ENCODE results near the gene INSC.
"Not testable (repeated sequence)": the region's sequence is repeated elsewhere in the genome, so short reads cannot be mapped to it uniquely, and the experiment has no call there.

The INSC gene, protein sequence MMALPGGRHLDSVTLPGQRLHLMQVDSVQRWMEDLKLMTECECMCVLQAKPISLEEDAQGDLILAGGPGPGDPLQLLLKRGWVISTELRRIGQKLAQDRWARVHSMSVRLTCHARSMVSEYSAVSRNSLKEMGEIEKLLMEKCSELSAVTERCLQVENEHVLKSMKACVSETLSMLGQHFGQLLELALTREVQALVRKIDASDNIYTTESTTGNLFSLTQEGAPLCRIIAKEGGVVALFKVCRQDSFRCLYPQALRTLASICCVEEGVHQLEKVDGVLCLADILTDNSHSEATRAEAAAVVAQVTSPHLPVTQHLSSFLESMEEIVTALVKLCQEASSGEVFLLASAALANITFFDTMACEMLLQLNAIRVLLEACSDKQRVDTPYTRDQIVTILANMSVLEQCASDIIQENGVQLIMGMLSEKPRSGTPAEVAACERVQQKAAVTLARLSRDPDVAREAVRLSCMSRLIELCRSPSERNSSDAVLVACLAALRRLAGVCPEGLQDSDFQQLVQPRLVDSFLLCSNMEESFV

DNA sequence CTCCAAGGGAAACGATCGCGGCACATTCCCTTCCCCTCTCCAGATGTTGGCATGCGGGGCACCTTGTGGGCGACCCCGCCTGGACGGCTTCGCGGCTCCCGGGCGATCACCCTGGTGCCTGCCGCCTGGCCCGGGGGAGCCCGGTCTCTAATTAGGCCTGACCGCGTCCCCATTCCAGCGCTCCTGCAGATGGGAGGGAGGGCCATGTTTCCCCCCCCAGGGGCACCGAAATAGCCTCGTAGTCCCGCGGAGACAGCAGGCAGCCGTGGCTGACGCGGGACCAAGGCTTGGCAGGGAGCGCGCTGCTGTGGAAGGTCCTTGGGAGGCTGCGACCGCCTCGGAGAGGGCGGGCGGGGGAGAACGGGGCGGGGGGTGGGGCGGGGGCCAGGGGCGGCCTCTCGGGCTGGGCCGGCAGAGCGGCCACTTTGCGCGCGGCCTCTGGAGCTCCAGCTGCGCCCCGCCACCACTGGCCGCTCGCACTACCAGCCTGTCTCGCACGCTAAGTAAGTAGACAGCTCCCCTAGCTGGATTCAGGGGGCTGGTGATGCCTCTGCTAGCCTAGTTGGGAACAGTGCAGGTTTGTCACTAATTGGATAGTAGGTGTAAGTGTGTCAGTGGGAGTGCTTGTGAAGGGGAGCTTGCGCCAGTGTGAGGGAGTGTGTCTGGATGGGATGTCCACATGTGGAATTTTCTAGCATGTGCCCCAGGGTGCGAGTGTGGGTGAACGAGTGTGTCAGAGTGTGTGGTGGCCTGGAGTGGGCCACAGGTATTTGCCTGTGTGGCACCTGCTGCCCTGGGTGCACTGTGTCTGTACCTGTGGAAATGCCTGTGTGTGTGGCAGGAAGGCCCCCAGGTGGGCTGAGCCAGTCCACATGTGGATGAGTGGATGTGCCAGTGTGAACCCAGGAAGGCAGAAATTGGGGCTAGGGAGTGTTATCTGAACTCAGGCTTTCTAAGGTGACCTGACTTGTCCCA is at the start of gene INSC:
Gene INSC, plus strand, starts transcription at position 423 of the 975 bp plus-strand sequence. CDS start 34,252 bp downstream, outside the sequence.
- ChIA-PET POLR2A (no interaction called here), CTCF (interaction anchor here (0.6 to 5.0 kb wide), 5 partner anchors 14 to 77 kb away, joined by 3 to 25 read pairs (median 4); no protein-coding TSS in a partner anchor)
- H3K4me1 ChIP-seq (ENCODE audit: control insufficient read depth, insufficient read depth, low read length) = no peaks in the 10 kb centered on the region
- no peaks in the 10 kb centered on the region for H3K36me3 ChIP-seq (ENCODE audit: control insufficient read depth in 2 of 2, insufficient read depth in 1 of 2, low read length in 2 of 2)
- TF ChIP-seq ZNF19 (tag by site-specific recombination; IDR thresholded peaks at IDR 0.05; ENCODE audit: low read depth) (no peak), ZNF146 (tag by site-specific recombination; IDR thresholded peaks at IDR 0.05) (no peak), ZNF768 (tag by site-specific recombination; IDR thresholded peaks at IDR 0.05) (no peak), ZBTB17 (tag by site-specific recombination; IDR thresholded peaks at IDR 0.05) (no peak), ZNF202 (tag by site-specific recombination; IDR thresholded peaks at IDR 0.05; ENCODE audit: borderline replicate concordance) (no peak), ZNF433 (tag by site-specific recombination; IDR thresholded peaks at IDR 0.05; ENCODE audit: low read depth) (no peak), ZNF558 (tag by site-specific recombination; IDR thresholded peaks at IDR 0.05) (no peak), ZNF341 (tag by site-specific recombination; IDR thresholded peaks at IDR 0.05; ENCODE audit: low read depth) (no peak), ZNF707 (tag by site-specific recombination; IDR thresholded peaks at IDR 0.05) (no peak), KLF8 (tag by site-specific recombination; IDR thresholded peaks at IDR 0.05) (no peak), ZNF174 (tag by site-specific recombination; IDR thresholded peaks at IDR 0.05) (no peak), ZNF792 (tag by site-specific recombination; IDR thresholded peaks at IDR 0.05) (no peak), ZNF549 (tag by site-specific recombination; IDR thresholded peaks at IDR 0.05) (no peak)
- TF ChIP-seq, protein P1, sequence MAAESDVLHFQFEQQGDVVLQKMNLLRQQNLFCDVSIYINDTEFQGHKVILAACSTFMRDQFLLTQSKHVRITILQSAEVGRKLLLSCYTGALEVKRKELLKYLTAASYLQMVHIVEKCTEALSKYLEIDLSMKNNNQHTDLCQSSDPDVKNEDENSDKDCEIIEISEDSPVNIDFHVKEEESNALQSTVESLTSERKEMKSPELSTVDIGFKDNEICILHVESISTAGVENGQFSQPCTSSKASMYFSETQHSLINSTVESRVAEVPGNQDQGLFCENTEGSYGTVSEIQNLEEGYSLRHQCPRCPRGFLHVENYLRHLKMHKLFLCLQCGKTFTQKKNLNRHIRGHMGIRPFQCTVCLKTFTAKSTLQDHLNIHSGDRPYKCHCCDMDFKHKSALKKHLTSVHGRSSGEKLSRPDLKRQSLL (tag by site-specific recombination; IDR thresholded peaks at IDR 0.05) = no peak
- H3K9me3 ChIP-seq (ENCODE audit: control insufficient read depth, insufficient read depth, low read depth, low read length) = no peaks in the 10 kb centered on the region
- no peak within 1 kb of the TSS for H3K4me3 ChIP-seq (ENCODE audit: low read depth, low read length)
- no peak within 1 kb of the TSS for H3K27ac ChIP-seq (ENCODE audit: extremely low read depth, low read depth, low read length)

DNA sequence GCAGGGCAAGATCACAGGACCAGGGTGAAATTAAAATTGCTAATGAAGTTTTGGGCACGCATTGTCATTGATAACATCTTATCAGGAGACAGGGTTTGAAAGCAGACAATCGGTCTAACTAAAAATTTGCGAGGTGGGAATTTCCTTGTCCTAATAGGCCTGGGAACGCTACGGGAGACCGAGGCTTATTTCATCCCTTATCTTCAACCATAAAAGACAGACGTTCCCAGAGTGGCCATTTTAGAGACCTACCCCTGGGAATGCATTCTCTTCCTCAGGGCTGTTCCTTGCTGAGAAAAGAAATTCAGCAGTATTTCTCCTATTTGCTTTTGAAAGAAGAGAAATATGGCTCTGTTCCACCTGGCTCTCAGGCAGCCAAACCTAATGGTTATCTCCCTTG is 45.0 kb upstream of the INSC start:
- TF ChIP-seq SETDB1 (IDR thresholded peaks at IDR 0.05; ENCODE audit: insufficient read length, low read length) = peak; percentile 69
- POLR2A ChIA-PET; H3K9me3 ChIP-seq (ENCODE audit: control insufficient read depth, insufficient read depth, low read depth, low read length); CTCF ChIA-PET; H3K27ac ChIP-seq (ENCODE audit: extremely low read depth, low read depth, low read length); H3K4me1 ChIP-seq (ENCODE audit: control insufficient read depth, insufficient read depth, low read length); H3K4me3 ChIP-seq (ENCODE audit: low read depth, low read length); H3K36me3 ChIP-seq (ENCODE audit: control insufficient read depth in 2 of 2, insufficient read depth in 1 of 2, low read length in 2 of 2): not testable (repeated sequence)

DNA sequence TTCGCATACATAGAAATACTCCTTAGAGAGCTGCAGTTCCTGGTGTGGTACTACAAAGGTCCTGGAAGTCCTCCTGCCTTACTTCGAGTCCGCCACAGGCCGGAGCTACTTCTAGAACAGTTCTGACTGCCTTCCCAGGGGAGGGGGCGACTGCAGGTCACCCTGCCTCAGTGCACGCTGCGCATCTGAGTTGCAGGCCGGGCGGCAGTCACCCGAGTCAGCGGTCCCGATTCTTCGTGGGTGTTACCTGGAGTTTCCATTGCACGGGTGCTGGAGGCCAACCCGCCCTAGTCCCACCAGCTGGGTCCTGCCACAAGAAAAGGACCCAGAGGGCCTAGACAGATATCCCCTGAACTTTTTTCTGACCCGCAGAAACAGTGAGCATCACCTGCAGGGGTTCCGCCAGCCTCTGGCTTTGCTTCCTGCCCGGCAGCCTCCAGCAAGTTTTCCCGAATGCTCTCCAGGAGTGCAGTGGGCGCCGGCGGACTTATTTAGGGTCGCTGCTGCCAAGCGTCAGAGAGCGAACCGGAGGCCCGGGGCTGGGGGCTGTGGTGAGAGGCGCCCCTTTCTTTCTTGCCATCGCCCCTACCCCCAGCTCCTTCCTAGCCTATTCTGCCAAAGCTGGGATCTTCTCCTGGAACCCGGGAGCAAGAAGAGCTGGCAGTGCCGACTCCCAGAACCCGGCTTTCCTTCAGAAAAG is 43.0 kb upstream of the INSC start:
- no peak overlapping the region for H3K27ac ChIP-seq (ENCODE audit: extremely low read depth, low read depth, low read length)
- H3K4me1 ChIP-seq (ENCODE audit: control insufficient read depth, insufficient read depth, low read length) = no peaks in the 10 kb centered on the region
- H3K36me3 ChIP-seq (ENCODE audit: control insufficient read depth in 2 of 2, insufficient read depth in 1 of 2, low read length in 2 of 2) = no peaks in the 10 kb centered on the region
- H3K9me3 ChIP-seq (ENCODE audit: control insufficient read depth, insufficient read depth, low read depth, low read length) = no peaks in the 10 kb centered on the region
- ChIA-PET CTCF (interaction anchor here (0.7 kb wide), 1 partner anchor 11 kb away, joined by 4 read pairs; no protein-coding TSS in a partner anchor), POLR2A (no interaction called here)
- H3K4me3 ChIP-seq (ENCODE audit: low read depth, low read length) = no peak overlapping the region
- TF ChIP-seq ZNF37A (tag by site-specific recombination; IDR thresholded peaks at IDR 0.05) = no peak

Data from HEK293 (cell line).